Stimulated activated CD8-positive, alpha-beta memory T cell treated with anti-CD3 and anti-CD28 coated beads, Interleukin-4, amount 100 ng/mL, for 4 hours (primary cell): Measurements from ENCODE around the gene OR1B1.
"Not testable (repeated sequence)": the region's sequence is repeated elsewhere in the genome, so short reads cannot be mapped to it uniquely, and the experiment has no call there.

ENCODE experiments used
- DNase-seq, 2 donors: peaks; one replicate each; pipeline ENCODE4 v3.0.0-alpha.2; 2020; ENCODE audit warnings: low read depth in 2 of 2, low spot score in 1 of 2

The OR1B1 gene

GRCh38 chr9:122657527-122657926 lies at the start of gene OR1B1:
TSS of gene OR1B1 (minus strand) at chr9:122657627.
- no peak for DNase-seq

GRCh38 chr9:122695696-122696095 lies 38.3 kb upstream of the OR1B1 start:
- no peak for DNase-seq

DNA sequence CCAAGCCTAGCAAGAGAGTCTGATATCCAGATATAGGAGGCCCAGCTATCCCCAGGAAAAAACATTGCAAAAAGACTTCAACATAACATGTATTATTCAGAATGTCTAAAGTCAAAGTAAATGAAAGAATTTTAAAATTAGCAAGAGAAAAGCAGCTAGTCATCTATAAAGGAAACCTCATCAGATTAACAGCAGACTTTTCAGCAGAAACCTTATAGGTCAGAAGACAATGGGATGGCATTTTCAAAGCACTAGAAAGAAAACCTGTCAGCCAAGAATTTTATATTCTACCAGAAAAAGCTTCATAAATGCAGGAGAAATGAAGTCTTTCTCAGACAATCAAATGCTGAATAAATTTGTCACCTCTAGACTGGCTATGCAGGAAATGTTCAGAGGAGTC lies 27.4 kb upstream of the OR1B1 start:
- no peak for DNase-seq

DNA sequence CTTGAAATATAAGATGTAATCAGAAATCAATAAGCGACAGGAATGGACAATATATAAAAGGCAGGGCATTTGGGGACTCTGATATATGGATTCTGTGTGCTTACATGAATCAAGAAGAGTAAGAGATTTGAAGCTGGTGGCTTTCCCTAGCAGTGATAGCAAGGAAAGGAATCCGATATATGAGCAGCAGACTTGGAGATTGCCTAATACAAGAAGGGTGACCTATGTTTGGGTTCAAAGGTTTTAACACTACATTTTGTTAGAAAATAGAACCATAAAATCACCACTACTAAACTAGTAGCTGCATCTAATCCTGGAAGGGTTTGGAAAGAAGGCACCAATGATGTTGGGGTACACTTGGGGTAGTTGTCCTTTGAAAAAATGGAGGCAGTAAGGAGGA lies 15.1 kb upstream of the OR1B1 start:
- no peak for DNase-seq

- no peak for DNase-seq
These were observed 4.0 kb upstream of the OR1B1 start, which contains the start of gene OR1L1 for GRCh38 chr9:122661416-122661815. TSS of gene OR1L1 (plus strand) at chr9:122661716. CDS start at chr9:122661716, 0 bp downstream.

- no peak for DNase-seq
These were observed 1.0 kb downstream of the OR1B1 start for GRCh38 chr9:122656378-122656777.

GRCh38 chr9:122642226-122642625 lies 15.2 kb downstream of the OR1B1 start:
- DNase-seq = no peak

GRCh38 chr9:122619996-122620395 lies 37.4 kb downstream of the OR1B1 start:
- DNase-seq = no peak

GRCh38 chr9:122614362-122614761 lies 43.1 kb downstream of the OR1B1 start, which contains the start of gene OR1Q1:
TSS of gene OR1Q1 (plus strand) at chr9:122614738. CDS start at chr9:122614738, 0 bp downstream.
- no peak for DNase-seq

DNA sequence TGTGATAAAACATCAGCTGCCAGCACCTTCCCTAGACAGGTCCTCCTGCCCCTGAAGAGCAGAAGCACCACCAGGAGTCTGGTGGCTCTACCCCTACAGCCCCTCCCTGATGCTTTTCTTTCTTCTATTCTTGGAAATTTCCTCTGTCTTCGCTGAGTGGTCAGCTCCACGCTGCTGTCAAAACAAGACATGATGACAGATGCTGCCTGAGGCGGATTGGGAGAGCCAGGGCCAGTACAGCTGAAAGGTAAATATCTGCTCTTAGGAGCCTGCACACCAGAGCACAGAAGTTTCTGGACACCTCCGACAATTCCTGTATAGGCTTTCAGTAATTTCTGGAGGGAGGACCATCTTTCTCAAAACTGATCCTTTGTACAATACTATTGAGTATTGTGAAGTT lies 47.6 kb downstream of the OR1B1 start:
- DNase-seq = no peak

DNA sequence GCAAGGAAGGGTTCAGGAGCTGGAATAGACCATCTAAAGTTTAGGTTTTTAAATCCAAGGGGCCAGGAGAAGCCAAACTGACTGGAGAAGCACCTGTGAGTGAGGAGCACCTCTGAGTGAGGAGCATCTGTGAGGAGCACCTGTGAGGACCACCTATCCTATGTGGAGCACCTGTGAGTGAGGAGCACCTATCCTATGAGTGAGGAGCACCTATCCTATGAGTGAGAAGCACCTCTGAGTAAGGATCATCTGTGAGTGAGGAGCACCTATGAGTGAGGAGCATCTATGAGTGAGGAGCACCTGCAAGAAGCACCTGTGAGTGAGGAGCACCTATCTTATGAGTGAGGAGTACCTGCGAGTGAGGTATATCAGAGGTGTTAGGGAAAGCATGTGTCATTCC lies 50.8 kb downstream of the OR1B1 start:
- no peak for DNase-seq

DNA sequence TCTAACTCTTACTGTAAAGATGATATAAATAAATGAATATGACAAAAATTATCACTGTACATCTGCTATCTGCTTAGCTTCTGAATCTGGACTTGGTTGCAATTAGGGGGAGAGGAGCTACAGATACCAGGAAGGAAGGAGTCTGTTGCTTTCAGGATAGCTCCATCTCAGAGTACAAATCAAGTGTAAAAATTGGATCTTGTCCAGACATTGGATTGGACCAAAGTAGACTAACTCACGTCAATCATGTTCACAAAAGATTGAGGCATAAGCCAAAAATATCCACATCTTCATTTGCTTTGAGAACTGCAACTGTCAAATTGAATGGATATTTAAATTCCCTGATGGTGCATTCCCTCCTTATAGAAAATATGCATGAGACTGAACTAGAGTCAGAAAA lies 51.7 kb downstream of the OR1B1 start:
- DNase-seq = no peak

DNA sequence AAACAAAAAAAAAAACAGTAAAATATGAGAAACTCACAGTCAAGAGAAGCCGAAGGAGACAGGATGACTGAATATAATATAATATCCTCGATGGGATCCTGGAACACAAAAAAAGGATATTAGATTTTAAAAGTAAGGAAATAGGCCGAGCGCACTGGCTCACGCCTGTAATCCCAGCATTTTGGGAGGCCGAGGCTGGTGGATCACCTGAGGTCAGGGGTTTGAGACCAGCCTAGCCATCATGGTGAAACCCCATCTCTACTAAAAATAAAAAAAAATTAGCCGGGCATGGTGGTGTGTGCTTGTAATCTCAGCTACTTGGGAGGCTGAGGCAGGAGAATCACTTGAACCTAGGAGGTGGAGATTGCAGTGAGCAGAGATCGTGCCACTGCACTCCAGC lies 74.1 kb downstream of the OR1B1 start, which contains the start of gene OR1L8:
Gene OR1L8, minus strand, starts transcription at position 101 of the 400 bp plus-strand sequence. CDS start 14,907 bp downstream, outside the sequence.
- not testable (repeated sequence) for DNase-seq

- DNase-seq = no peak
These were observed 77.1 kb downstream of the OR1B1 start for GRCh38 chr9:122580360-122580759.

GRCh38 chr9:122579874-122580273 lies 77.6 kb downstream of the OR1B1 start:
- no peak for DNase-seq
